Activated CD4-positive, CD25-positive, alpha-beta regulatory T cell (primary cell): ENCODE measurements around the gene FNBP1L.
A peak's percentile ranks its signal among the peaks of the same experiment; 100 is the strongest.

Experiments
- DNase-seq, 4 experiments: peaks; one replicate each; lab custom pipeline; 2025; lab: John Stamatoyannopoulos, UW

Gene FNBP1L

DNA sequence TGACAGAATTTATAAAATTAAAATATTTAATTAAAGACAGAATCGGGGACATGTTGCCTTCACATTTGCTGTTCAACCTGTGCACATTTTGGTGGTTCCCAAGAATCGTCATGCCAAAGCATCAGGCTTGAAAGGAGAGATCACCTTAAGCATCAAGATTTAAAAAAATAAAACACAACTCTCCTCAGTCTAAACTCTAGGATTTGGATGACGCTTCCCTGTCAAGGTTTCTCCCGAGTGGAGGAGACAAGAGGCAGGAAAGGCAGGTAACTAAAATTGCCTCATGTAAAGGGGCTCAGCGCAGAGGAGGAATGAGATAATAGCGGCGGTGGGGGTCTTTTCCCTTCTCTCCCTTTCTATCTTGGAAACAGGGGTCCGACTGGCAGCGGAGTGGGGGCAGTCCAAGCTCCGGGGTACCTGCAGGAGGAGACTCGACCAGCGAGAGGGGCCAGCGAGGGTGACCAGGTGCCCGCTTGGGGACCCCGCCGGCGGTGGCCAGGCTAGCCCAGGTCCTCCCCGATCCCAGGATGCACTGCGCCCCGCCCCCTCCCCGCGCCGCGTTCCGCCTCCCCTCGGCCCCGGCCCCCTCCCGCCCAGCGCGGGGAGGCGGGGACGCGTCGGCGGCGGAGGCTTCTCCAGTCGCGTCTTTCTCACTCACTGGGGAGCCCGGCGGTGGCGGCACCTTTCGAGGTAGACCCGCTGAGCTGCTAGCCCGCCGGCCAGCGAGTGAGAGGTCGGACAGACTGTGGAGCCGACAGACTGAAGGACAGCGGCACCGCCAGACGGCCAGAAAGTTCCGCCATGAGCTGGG lies at the start of gene FNBP1L:
Gene FNBP1L (plus strand): TSS at position 638 of the 811 bp plus-strand sequence. CDS start 164 bp downstream, at position 802.
- peak in 3 of 4 experiments; percentile 10 to 22 (median 17) for DNase-seq

DNA sequence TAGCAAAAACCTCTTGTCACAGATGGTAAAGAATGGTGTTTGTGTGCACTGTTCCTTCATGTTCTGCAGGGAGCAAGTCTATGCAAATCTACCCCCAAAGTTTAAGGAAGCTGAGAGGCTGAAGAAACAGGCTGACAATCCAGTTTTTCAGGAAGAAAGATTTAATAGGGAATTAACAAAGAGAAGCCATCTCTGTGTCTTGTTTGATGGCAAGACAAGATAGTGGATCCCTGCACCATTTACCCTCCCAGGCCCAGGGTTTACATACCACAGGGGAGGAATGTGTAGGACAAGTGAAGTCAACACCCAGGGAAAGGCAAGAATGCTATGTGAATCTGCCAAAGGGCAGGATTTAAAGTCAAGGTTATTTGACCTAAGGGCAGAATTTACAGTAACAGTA lies 48.1 kb upstream of the FNBP1L start:
- no peak for DNase-seq

DNA sequence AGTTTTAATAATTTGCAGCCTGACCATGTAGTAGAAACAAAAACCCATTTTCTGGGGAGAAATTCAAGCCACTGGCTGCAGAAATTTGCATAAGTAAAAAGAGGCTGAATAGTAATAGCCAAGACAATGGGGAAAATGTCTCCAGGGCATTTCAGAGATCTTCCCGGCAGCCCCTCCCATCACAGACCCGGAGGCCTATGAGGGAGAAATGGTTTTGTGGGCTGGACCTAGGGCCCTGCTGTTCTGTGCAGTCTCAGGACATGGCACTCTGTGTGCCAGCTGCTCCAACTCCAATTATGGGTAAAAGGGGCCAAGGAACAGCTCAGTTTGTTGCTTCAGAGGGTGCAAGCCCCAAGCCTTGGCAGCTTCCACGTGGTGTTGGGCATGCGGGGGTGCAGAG lies 39.7 kb upstream of the FNBP1L start:
- no peak for DNase-seq

DNA sequence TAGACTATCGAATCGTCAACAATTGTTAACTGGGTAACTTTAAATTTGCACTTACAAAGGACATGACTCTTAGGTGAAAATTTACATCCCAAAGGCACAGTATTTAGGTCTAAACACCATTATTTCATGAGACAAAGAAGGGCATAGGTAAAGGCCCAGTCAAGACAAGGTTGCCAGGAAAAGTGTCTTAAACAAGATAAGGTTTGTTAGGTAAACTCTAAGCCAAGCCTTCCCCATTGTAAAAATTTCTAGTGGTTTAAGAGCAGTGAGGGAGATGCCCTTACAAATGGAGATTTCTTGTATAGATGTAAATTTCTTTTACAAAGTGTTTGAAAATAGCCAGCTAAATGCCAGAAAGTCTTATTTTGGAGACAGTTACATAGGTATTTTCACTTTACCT lies 36.9 kb upstream of the FNBP1L start:
- no peak for DNase-seq

DNA sequence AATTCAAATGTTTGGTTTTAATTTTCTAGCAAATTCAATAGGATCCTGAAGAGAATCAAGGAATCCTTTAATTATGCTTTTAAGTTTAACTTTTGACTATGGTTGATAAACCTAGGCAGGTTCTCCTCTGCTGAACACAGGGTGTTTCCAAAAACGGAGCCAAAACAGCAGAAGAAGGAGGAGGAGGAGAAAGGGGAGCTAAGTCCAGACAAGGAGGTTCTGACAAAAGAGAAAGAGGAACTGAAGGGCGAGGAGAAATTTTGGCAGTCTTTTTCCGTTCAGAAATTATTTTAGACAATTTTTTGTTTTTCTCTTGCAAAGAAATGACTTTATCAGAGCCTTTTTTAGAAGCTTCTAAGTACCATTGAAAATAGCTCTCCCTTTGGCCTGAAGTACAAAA lies 33.2 kb upstream of the FNBP1L start:
- DNase-seq, result no peak

DNA sequence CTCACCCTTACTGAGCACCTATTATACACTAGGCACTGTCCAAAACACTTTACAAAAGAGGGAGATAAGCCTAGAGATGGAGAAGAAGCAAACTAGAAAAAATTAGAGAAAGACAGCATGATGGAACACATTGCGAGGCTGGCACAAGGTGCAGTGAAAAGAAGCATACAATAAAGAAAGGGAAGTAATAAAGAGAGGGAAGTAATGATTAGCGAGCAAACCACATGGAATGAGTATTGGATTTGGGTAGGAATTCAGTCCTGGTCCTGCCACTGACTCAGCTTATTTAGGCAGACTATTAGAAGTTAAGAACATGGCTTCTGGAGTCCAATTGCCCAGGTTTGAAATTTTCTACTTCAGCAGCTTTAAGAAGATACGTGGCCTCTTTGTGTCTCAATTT lies 32.6 kb upstream of the FNBP1L start:
- no peak for DNase-seq

DNA sequence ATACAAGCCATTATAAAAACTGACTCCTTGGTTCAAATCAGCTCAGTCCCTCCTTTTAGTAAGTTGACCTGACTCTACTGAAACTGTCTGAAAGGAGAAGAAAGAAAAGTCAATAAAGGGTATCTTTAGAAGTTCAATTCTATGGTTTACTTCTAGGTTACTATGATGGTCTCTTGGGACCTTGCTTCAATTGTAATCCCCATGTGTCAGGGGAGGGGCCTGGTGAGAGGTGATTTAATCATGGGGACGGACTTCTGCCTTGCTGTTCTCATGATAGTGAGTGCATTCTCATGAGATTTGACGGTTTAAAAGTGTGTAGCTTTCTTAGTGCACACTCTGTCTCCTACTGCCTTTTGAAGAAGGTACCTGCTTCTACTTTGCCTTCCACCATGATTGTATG lies 31.7 kb upstream of the FNBP1L start:
- no peak for DNase-seq

DNA sequence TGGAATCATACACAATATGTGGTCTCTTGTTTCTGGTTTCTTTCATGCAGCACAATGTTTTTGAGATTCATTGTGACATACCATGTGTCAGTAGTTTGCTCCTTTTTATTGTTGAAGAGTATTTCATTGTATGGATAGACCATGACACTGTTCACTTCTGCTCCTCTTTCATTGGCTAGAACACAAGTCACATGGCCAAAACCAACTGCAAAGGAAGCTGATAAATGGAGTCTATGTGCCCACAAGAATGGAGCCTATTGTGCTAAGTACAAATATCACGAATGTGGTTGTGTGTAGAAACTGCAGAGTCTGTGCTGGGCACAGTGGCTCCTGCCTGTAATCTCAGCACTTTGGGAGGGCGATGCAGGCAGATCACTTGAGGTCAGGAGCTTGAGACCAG lies 28.6 kb upstream of the FNBP1L start:
- no peak for DNase-seq

DNA sequence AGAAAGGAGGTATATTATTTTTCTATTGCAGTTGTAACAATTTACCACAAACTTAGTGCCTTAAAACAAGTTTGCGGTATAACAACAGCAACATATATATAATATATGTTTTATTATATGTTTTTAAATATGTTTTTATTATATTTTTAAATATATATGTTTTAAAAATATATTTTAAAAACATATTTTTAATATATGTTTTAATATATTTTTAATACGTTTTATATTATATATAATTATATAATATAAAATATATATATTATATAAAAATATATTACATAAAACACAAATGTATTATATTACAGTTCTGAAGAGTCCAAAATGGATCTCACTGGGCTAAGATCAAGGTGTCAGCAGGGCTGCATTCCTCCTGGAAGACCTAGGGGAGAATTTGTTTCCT lies 27.5 kb upstream of the FNBP1L start:
- DNase-seq, result no peak

DNA sequence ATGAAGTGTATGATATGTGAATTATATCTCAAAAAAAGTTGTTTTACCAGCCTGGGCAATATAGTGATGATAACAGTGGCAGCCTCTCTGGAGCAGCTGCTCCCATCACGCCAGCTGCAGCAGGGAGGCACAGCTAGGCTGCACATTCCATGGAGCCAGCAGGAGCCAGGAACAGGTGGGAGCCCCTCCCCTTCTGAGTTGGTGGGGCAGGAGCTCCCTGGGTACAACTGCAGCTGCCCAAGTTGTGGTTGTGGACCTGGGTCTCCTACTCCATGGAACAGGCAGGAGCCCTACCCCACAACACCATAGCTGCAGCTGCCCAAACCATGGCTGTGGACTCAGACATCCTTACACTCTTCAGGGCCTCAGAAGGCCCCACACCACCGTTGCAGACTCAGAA lies 21.7 kb upstream of the FNBP1L start:
- DNase-seq, result no peak

DNA sequence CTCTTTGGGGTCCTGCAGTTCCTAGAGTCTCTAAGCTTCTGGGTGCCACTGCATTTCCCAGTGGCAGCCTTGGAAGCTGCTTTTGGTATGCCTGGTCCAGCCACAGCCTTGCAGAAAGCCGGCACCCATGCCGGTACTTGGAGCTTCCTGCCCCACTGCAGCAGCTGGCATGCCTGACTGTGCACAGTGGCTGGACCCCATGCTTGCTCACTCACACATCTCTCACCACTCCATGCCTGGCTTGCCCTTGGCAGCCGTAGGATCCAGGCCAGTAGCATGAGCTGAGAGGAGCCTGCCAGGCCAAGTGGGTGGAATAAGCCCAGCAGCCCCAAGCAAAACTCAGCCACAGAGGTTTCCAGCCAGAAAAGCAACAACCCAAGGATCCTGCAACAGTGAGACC lies 20.3 kb upstream of the FNBP1L start:
- DNase-seq, result no peak

DNA sequence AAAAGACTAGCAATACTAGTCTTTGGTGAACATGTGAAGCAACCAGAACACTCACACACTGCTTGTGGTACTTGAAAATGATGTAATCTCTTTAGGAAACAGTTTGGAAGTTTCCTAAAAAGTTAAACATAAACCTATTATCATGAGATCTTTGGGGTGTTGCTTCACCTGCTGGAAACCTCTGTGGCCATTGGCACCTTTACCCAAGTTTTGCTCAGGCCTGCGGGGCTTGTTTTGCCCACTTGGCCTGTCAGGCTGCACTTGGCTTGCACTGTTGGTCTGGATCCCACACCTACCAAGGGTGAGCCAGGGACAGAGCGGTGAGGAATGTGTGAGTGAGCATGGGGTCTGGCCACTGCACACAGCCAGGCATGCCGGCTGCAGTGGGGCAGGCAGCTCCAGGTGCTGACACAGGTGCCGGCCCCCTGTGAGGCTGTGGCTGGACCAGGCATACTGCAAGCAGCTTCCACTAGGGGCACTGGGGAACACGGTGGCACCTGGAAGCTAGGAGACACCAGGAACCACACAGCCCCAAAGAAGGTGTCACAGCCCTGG lies 14.4 kb upstream of the FNBP1L start:
- no peak for DNase-seq

DNA sequence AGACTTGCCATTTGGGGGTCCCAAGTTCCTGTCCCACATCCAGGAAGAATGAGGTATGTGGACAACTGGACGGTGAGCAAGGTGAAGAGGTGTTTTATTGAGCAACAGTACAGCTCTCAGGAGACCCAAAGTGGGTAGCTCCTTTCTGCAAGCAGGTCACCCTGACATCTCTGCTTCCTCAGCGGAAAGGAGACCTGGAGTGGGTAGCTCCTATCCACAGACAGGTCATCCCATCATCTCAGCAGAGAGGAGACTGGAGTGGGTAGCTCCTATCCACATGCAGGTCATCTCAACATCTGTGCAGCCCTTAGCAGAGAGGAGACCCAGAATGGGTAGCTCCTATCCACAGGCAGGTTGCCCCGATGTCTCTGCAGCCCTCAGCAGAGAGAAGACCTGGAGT lies 13.8 kb upstream of the FNBP1L start:
- DNase-seq, result no peak

DNA sequence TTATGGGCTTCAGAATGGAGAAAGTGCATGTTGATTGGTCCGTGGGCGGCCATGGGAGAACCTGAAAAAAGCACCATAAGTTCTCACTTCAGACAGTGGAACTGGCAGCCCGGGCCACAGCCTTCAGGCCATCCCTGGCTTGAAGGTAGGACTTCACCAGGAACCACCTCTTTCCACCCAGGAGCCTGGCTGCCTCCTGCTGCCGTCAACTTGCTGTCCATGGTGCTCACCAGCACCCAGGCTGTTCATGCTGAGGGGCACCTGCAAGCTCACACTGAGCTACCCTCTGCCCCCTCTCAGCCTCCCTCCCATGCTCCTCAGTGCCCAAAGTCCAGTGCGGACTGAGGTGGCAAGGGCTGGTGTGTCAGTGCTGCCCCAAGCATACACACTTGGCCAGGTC lies 12.9 kb upstream of the FNBP1L start:
- no peak for DNase-seq

DNA sequence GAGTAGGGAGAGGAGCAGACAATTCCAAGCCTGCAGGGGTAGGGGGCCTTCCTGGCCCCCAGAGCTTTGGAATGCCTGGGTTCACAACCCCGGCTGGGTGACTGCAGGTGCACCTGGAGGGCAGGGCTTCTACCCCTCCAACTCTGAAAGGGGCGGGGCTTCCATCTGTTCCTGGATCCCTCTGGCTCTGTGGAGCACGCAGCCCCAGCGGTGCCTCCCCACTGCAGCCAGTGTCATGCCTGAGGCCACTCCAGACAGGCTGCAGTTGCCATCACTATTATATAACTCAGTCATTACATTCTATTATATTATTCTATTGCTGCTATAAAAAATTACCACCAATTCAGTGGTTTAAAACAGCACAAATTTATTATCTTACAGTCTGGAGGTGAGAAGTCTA lies 12.5 kb upstream of the FNBP1L start:
- DNase-seq, result no peak

DNA sequence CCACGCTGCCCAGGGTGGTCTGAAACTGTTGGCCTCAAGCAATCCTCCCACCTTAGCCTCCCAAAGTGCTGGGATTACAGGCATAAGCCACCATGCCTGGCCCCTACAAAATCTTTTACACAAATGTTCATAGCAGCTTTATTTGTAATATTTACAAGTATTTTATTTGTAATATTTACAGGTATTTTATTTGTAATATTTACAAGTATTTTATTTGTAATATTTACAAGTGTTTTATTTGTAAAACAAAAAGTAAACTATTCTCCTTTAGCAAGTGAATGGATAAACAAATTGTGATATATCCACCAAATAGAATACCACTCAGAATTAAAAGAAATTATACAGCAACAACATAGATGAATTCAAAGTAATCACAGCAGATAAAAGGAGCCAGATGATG lies 11.4 kb upstream of the FNBP1L start:
- DNase-seq, result no peak

DNA sequence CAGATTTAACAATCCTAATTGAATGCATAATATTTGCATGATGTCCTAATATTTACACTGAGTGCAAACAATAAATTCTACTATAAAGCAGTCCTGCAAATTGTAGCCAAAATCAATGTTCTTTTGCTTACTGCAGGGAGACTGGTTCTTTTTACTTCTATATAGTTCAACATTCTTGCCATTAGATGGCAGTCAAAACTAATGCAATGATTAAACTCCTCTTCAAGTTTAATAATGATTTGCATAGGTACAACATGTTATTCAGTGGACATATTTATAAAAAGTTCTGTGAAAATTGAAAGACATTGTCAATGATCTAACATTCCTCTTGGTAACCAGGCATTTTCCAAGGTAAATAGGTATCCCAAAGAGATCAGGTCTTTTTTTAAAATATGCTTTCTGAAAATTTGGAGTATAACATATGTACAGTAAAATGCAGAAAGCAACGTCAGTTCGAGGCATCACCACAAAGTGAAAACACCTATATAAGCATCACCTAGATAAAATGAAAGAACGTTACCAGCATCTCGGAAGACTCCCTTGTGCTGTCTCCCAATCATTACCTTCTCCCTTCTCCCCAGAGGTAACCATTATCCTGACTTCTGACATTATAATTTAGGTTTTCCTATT lies 9.8 kb upstream of the FNBP1L start:
- DNase-seq, result no peak

DNA sequence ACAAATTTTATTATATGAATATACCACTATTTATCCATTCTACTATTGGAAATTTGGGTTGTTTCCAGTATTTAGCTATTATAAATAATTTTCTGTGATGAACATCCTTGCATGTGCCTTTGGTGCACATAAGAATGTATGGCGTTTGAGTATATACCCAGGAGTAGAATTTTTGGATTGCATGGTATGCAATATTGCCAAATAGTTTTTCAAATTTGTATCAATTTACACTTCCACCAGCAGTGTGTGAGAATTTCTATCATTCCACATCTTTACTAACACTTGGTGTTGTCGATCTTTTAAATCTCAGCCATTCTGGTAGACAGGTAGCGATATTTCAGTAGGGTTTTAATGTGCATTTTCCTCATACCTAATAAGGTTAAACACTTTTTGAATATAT lies 9.2 kb upstream of the FNBP1L start:
- no peak for DNase-seq

DNA sequence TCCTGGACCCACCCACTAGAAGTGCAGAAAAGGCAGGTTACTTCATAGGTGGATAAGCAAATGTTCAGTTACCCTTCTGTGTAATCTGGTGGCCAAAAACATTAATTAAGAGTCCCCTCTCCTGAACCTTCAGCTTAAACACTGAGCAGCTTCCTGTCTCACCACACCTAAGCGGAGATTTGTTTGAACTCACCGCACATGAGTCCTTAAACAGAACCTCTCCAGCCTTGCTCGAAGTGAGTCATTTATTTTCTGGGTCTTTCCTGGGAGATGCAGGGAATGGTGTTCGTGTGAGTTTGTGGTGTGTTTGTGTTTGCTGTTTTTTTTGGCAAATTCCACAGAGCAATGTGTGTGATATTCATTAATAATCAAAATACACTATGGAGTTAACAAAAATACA lies 7.6 kb upstream of the FNBP1L start:
- DNase-seq, result no peak

DNA sequence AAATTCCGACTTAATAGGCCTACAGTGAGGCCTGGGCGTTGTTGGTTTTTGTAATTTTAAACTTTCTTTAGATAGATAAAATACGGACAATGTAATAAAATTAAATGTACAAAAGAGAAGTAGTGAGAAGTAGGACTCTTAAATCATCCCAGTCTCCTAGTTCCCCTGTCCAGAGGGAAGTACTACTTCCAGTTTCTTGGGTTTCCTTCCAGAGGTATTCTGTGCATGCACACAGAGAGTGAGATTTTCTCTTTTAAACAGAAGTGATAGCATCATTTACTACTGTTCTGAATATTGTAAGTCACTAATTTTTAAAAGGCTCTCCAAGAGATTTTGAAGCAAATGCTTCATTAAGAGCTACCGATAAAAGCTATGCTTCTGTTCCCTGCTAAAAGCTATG lies 7.2 kb upstream of the FNBP1L start:
- DNase-seq, result no peak

DNA sequence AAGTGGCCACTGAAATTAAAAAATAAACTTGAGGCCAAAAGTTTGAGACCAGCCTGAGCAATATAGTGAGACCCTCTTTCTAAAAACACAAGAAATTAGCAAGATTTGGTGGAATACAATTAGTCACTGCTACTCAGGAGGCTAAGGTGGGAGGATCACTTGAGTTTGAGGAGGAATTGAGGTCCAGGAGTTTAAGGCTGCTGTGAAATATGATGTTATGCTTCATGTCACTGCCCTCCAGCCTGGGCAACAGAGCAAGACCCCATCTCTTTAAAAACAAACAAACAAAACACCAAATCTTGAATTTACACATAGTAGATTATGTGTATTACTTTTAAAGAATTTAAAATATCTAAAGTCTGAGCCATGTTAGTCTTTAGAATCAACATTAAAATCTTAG lies 6.3 kb upstream of the FNBP1L start:
- DNase-seq, result no peak

DNA sequence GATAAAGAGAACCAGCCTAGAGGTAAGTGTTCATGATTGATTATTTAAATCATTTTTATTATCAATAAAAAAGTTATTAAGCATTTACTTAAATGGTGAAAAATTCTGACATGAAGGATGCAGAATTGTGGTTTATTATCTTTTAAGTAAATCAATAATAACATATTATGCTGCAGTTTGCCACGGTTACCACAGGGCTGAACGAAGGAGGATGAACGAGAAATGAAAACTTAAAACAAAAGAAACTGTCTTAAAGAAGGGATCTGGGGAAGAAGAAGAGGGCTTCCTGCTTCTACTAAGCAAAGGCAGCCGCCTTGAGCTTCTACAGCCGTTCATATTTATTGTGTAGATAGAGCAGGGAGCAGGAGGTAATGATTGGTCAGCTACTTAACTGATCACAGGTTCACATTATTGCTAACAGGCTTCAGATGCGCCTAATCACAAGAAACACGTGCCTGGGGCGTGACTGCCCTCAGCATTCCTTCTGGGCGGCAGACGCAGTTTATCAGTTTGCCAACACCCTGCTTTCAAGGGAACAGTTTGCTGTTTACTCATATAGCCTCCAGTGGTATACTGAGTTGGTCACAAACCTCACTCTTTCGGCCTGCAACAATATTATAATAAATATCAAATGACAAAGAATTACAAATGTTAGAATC lies 5.8 kb upstream of the FNBP1L start:
- no peak for DNase-seq

DNA sequence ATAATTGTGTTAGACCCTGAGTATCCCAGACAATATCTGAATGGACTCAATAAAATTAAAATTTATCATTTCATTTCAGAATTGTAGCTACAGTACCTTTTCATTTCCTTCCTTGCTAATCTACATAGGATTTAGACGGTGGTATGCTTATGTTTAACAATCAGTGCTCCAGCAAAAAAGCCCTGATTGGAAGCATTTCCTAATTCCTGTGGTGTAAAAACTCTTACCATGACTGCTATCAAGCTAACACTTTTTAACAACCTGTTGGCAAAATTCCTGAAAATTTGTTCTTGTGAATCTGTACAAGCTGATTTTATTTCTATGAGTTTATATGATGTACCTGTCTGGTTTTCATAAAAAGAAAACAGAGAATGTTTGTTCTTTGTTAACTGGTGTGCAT lies 5.2 kb upstream of the FNBP1L start:
- DNase-seq, result no peak
